ENCODE results near the gene CYP4F12. TPM values are rescaled to one million over a fixed set of nuclear protein-coding genes. Genes with fewer than 3 reads are reported as not detected.
A peak's percentile ranks its signal among the peaks of the same experiment; 100 is the strongest.

Gene CYP4F12
- total RNA-seq, 2 experiments from 2014 or later = 0.75 to 1.0 TPM

GRCh38 chr19:15722956-15723355 lies 50.1 kb downstream of the CYP4F12 start:
- Histone ChIP-seq H3K4me3 (ENCODE audit: low read length) (no peak overlapping the region), H3K27ac (ENCODE audit: low read depth in 1 of 2, low read length in 2 of 2) (no peak overlapping the region), H3K9me3 (ENCODE audit: control insufficient read depth in 1 of 2, insufficient read depth in 1 of 2, low read length in 2 of 2) (peaks cover 0 to 6% of the 10 kb centered on the region in 2 experiments), H3K36me3 (ENCODE audit: insufficient read depth, low read length) (no peaks in the 10 kb centered on the region), H3K4me1 (ENCODE audit: insufficient read depth, low read length) (peaks cover 3% of the 10 kb centered on the region), H3K27me3 (ENCODE audit: control insufficient read depth in 1 of 2, insufficient read depth in 2 of 2, low read length in 2 of 2) (peaks cover 21 to 33% of the 10 kb centered on the region in 2 experiments)
- ChIA-PET POLR2A (no interaction called here), CTCF (no interaction called here)
- H3K9me3 Mint-ChIP-seq = no peaks in the 10 kb centered on the region
- no peak for TF ChIP-seq CTCF (IDR thresholded peaks at IDR 0.05)
- intact Hi-C loops (cut with DNase I, micrococcal nuclease) = no loop called here
- H3K36me3 Mint-ChIP-seq (ENCODE audit: low read depth) = no peaks in the 10 kb centered on the region
- H3K27ac Mint-ChIP-seq = no peak overlapping the region
- ATAC-seq (ENCODE audit: poor library complexity) (no peak), DNase-seq (no peak)
- no peaks in the 10 kb centered on the region for H3K4me1 Mint-ChIP-seq (ENCODE audit: low read depth)
- peaks cover 85% of the 10 kb centered on the region for H3K27me3 Mint-ChIP-seq
- H3K4me3 Mint-ChIP-seq = no peak overlapping the region

- Histone ChIP-seq H3K36me3 (ENCODE audit: insufficient read depth, low read length) (no peaks in the 10 kb centered on the region), H3K4me1 (ENCODE audit: insufficient read depth, low read length) (peaks cover 3% of the 10 kb centered on the region), H3K4me3 (ENCODE audit: low read length) (no peak within 1 kb of the TSS), H3K27me3 (ENCODE audit: control insufficient read depth in 1 of 2, insufficient read depth in 2 of 2, low read length in 2 of 2) (peaks cover 14 to 25% of the 10 kb centered on the region in 2 experiments), H3K27ac (ENCODE audit: low read depth in 1 of 2, low read length in 2 of 2) (no peak within 1 kb of the TSS), H3K9me3 (ENCODE audit: control insufficient read depth in 1 of 2, insufficient read depth in 1 of 2, low read length in 2 of 2) (peaks cover 0 to 6% of the 10 kb centered on the region in 2 experiments)
- H3K4me3 Mint-ChIP-seq = no peak within 1 kb of the TSS
- no peaks in the 10 kb centered on the region for H3K36me3 Mint-ChIP-seq (ENCODE audit: low read depth)
- DNase-seq = no peak
- no peaks in the 10 kb centered on the region for H3K4me1 Mint-ChIP-seq (ENCODE audit: low read depth)
- H3K27me3 Mint-ChIP-seq = peaks cover 60% of the 10 kb centered on the region
- H3K9me3 Mint-ChIP-seq = no peaks in the 10 kb centered on the region
- TF ChIP-seq CTCF (IDR thresholded peaks at IDR 0.05) = no peak
- intact Hi-C loops (cut with DNase I, micrococcal nuclease) = no loop called here
- H3K27ac Mint-ChIP-seq = no peak within 1 kb of the TSS
- ChIA-PET CTCF (no interaction called here), POLR2A (no interaction called here)
- ATAC-seq (ENCODE audit: poor library complexity) = no peak
These were observed 54.8 kb downstream of the CYP4F12 start, which contains the start of gene OR10H2 for GRCh38 chr19:15727724-15728123. OR10H2 (plus strand) TSS chr19:15728024; CDS start chr19:15728044, 20 bp downstream.

- intact Hi-C loops (cut with DNase I, micrococcal nuclease) = no loop called here
- H3K27ac ChIP-seq (ENCODE audit: low read depth in 1 of 2, low read length in 2 of 2) = no peak overlapping the region
- peaks cover 5 to 8% of the 10 kb centered on the region in 2 experiments for H3K27me3 ChIP-seq (ENCODE audit: control insufficient read depth in 1 of 2, insufficient read depth in 2 of 2, low read length in 2 of 2)
- no peak overlapping the region for H3K4me3 ChIP-seq (ENCODE audit: low read length)
- H3K4me3 Mint-ChIP-seq = no peak overlapping the region
- H3K4me1 Mint-ChIP-seq (ENCODE audit: low read depth) = no peaks in the 10 kb centered on the region
- no peak overlapping the region for H3K27ac Mint-ChIP-seq
- ATAC-seq (ENCODE audit: poor library complexity) = no peak
- peaks cover 43% of the 10 kb centered on the region for H3K27me3 Mint-ChIP-seq
- H3K36me3 ChIP-seq (ENCODE audit: insufficient read depth, low read length) = no peaks in the 10 kb centered on the region
- no peaks in the 10 kb centered on the region for H3K36me3 Mint-ChIP-seq (ENCODE audit: low read depth)
- no peaks in the 10 kb centered on the region for H3K9me3 Mint-ChIP-seq
- DNase-seq = peak in 1 of 14 experiments; percentile 17
- ChIA-PET POLR2A (no interaction called here), CTCF (no interaction called here)
- no peaks in the 10 kb centered on the region for H3K4me1 ChIP-seq (ENCODE audit: insufficient read depth, low read length)
- TF ChIP-seq CTCF (IDR thresholded peaks at IDR 0.05) = no peak
- H3K9me3 ChIP-seq (ENCODE audit: control insufficient read depth in 1 of 2, insufficient read depth in 1 of 2, low read length in 2 of 2) = no peaks in the 10 kb centered on the region
These were observed 57.7 kb downstream of the CYP4F12 start for GRCh38 chr19:15730538-15730937.

All from CD4-positive, alpha-beta T cell (primary cell).